ENCODE measurements around the gene RAB5B.

DNA sequence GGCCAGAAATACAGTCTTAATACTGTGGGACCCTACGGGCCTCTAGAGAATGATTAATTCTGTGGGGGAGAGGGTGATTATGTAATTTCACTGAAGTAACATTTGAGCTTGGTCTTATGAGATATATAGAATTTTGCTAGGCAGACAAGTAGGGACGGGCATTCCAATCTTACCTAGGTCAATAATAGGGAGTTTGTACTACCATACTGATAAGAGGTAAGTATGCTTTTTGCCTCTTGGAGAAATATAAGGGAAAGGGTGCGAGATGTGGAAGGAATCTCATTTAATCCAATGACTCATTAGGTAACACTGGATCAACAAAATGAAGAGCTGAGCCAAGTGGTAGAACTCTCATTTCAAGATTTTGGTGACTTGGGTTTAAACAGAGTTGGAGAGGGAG is 5.2 kb downstream of the RAB5B start:
- no peak for TF ChIP-seq CTCF (IDR thresholded peaks at IDR 0.05)
- no peak for TF ChIP-seq POLR2A (IDR thresholded peaks at IDR 0.05)
- no peak for TF ChIP-seq EP300 (IDR thresholded peaks at IDR 0.05)

Measured in ovary (tissue), 3 donors.